DOHH2 (cell line): ENCODE results near the gene SLK.

ENCODE experiments used
- H3F3A ChIP-seq: fragments of 200-600 bp; sonication (generic), shearing (Covaris generic); 2 replicates; pipeline ENCODE4 v1.6.0; 2016; ENCODE audit warnings: antibody characterized with exemption, mild to moderate bottlenecking; ENCODE audit not compliant: control insufficient read depth, insufficient read depth
- H3K27ac ChIP-seq: fragments of 200-600 bp; sonication (generic); 2 replicates; pipeline ENCODE4 v1.5.1; 2014; ENCODE audit warnings: low read depth, mild to moderate bottlenecking, low read length, moderate library complexity
- H3K27me3 ChIP-seq: fragments of 200-600 bp; sonication (generic); 2 replicates; pipeline ENCODE4 v1.6.1; 2014; ENCODE audit warnings: mild to moderate bottlenecking, low read length, mixed read lengths; ENCODE audit not compliant: control insufficient read depth
- H3K36me3 ChIP-seq: fragments of 200-600 bp; sonication (generic); 2 replicates; pipeline ENCODE4 v1.6.1; 2014; ENCODE audit warnings: mild to moderate bottlenecking, low read length, moderate library complexity, mixed read lengths; ENCODE audit not compliant: control insufficient read depth
- H3K4me1 ChIP-seq: fragments of 200-600 bp; sonication (generic); 2 replicates; pipeline ENCODE4 v1.6.1; 2014; ENCODE audit warnings: mild to moderate bottlenecking, low read length, mixed read lengths; ENCODE audit not compliant: control insufficient read depth
- H3K4me2 ChIP-seq: fragments of 200-600 bp; sonication (generic); 2 replicates; pipeline ENCODE4 v1.6.0; 2014; ENCODE audit warnings: mild to moderate bottlenecking, low read length, moderate library complexity
- H3K4me3 ChIP-seq: fragments of 200-600 bp; sonication (generic); 2 replicates; pipeline ENCODE4 v1.5.1; 2014; ENCODE audit warnings: mild to moderate bottlenecking, low read length, mixed read lengths
- H3K79me2 ChIP-seq: fragments of 200-600 bp; sonication (generic); 2 replicates; pipeline ENCODE4 v1.6.1; 2014; ENCODE audit warnings: mild to moderate bottlenecking, low read length, mixed read lengths; ENCODE audit not compliant: control insufficient read depth
- H3K9me2 ChIP-seq: fragments of 200-600 bp; sonication (generic); replicated peaks from 2 replicates; pipeline ENCODE4 v1.6.1; 2014; ENCODE audit warnings: mild to moderate bottlenecking, low read length, mixed read lengths; ENCODE audit not compliant: control insufficient read depth
- H3K9me3 ChIP-seq: fragments of 200-600 bp; sonication (generic); 2 replicates; pipeline ENCODE4 v1.6.1; 2014; ENCODE audit warnings: antibody characterized with exemption, low read length, mixed read lengths; ENCODE audit not compliant: control insufficient read depth, insufficient read depth
- H4K20me1 ChIP-seq: fragments of 200-600 bp; sonication (generic); 2 replicates; pipeline ENCODE4 v1.6.0; 2014; ENCODE audit warnings: low read depth, mild to moderate bottlenecking, antibody characterized with exemption, low read length, moderate library complexity; ENCODE audit not compliant: control insufficient read depth, insufficient read depth
- CTCF ChIP-seq: fragments of 200-600 bp; sonication (generic); IDR thresholded peaks from one replicate; pipeline ENCODE4 v1.5.1; 2014; ENCODE audit warnings: antibody characterized with exemption, mild to moderate bottlenecking, low read depth, low read length; ENCODE audit not compliant: poor library complexity, severe bottlenecking
- EZH2phosphoT487 ChIP-seq: fragments of 200-600 bp; sonication (generic); IDR thresholded peaks from 2 replicates; pipeline ENCODE4 v1.6.1; 2017; ENCODE audit warnings: borderline replicate concordance, mild to moderate bottlenecking, antibody characterized with exemption, low read length, moderate library complexity, mixed read lengths

The SLK gene

DNA sequence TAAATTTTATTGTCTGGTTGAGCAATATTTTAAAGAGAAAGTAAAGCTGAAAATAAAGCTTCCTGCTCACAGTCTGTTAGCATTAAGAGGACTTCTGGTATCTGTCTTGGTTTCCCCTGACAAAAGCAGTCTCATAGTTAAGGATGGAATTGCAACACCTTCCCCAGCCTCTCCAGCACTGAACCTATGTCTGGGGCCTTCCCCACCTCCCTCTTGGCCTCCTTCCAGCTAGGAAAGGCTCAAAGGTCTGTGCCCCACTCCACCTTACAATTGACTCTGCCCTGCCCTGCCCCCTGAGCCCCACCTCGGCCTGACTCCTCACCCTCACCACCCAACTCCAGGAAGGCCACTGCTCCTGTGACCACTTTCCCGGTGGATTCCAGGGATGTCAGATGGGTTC is 85.5 kb downstream of the SLK start:
- no peak overlapping the region for H3K4me3 ChIP-seq
- TF ChIP-seq EZH2phosphoT487 (no peak), CTCF (no peak)
- no peaks in the 10 kb centered on the region for H3K9me2 ChIP-seq
- H3K36me3 ChIP-seq: no peaks in the 10 kb centered on the region
- H3K4me2 ChIP-seq: no peak overlapping the region
- H4K20me1 ChIP-seq: no peaks in the 10 kb centered on the region
- H3K27me3 ChIP-seq: 0 out of 2 replicates have a peak, but pooled peaks cover 5% of the 10 kb centered on the region
- no peaks in the 10 kb centered on the region for H3K4me1 ChIP-seq
- no peaks in the 10 kb centered on the region for H3K9me3 ChIP-seq
- no peaks in the 10 kb centered on the region for H3F3A ChIP-seq
- H3K79me2 ChIP-seq: no peaks in the 10 kb centered on the region
- H3K27ac ChIP-seq: no peak overlapping the region

DNA sequence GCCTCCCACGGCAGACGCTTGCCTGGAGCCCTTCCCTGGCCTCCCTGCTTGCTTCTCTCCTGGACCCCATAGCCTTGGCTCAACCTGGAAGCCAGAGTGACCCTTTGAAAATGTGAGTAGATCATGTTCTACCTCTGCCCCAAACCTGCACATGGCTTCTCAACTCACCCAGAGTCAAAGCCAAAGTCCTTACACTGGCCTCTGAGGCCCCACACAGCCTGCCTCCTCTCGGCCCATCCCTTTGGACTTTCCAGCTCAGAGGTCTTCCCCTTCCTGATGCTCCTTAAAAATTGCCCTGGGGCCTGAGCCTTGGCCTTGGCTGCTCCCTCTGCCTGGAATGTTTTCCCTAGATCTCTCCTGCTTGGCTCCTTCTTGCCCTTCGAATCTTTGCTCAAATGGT is 86.3 kb downstream of the SLK start:
- H3K9me2 ChIP-seq: no peaks in the 10 kb centered on the region
- H3K4me2 ChIP-seq: no peak overlapping the region
- H3K4me1 ChIP-seq: no peaks in the 10 kb centered on the region
- H3K9me3 ChIP-seq: no peaks in the 10 kb centered on the region
- H4K20me1 ChIP-seq: no peaks in the 10 kb centered on the region
- no peak overlapping the region for H3K4me3 ChIP-seq
- H3K27me3 ChIP-seq: 0 out of 2 replicates have a peak, but pooled peaks cover 5% of the 10 kb centered on the region
- H3K27ac ChIP-seq: no peak overlapping the region
- no peaks in the 10 kb centered on the region for H3K36me3 ChIP-seq
- no peaks in the 10 kb centered on the region for H3K79me2 ChIP-seq
- H3F3A ChIP-seq: no peaks in the 10 kb centered on the region
- TF ChIP-seq CTCF: no peak
- TF ChIP-seq EZH2phosphoT487: no peak

DNA sequence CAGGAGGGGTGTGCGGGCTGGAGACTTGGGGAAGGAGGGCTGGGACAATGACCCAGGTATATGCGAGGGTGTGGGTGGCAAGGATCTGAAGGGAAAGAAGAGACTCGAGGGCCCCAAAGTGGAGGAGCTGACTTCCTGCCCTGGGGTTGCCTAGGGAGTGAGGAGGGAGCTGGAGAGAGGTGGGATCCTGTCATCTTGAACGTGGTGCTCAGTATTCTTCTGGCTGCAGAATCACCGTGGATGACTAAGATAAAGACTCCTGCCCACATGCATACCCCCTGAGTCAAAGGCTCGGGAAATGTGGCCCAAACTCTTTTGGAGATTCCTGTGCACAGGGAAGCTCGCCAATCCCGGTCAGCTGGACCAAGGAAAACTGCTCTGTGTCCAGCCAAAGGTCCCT is 87.5 kb downstream of the SLK start:
- Histone ChIP-seq H3K27ac (no peak overlapping the region), H3F3A (no peaks in the 10 kb centered on the region), H3K79me2 (no peaks in the 10 kb centered on the region), H3K4me3 (no peak overlapping the region), H3K4me1 (no peaks in the 10 kb centered on the region), H3K27me3 (no peaks in the 10 kb centered on the region), H3K9me2 (no peaks in the 10 kb centered on the region), H3K4me2 (no peak overlapping the region), H3K36me3 (no peaks in the 10 kb centered on the region), H4K20me1 (no peaks in the 10 kb centered on the region), H3K9me3 (no peaks in the 10 kb centered on the region)
- TF ChIP-seq EZH2phosphoT487 (no peak), CTCF (no peak)
